ENCODE measurements around the gene MAPK12. TPM values are rescaled to one million over a fixed set of nuclear protein-coding genes. Genes with fewer than 3 reads are reported as not detected.

MAPK12 gene
- total RNA-seq, 1 experiment from 2014 or later = 86.7 TPM

- BruUV-seq (replicated peaks) = no TSS peak
- Histone ChIP-seq H3K27ac (ENCODE audit: low read depth, low read length) (peak overlapping the region; percentile 99), H3K4me1 (ENCODE audit: control insufficient read depth in 1 of 2, insufficient read depth in 2 of 2, low read length in 2 of 2) (peaks cover 45 to 57% of the 10 kb centered on the region in 2 experiments), H3K9me2 (ENCODE audit: insufficient read depth) (no peaks in the 10 kb centered on the region), H2AFZ (ENCODE audit: low read depth, low read length, poor library complexity, severe bottlenecking) (no peak overlapping the region), H3K9ac (ENCODE audit: low read length) (peak overlapping the region; percentile 73), H3K79me2 (ENCODE audit: insufficient read depth, low read length) (peaks cover 100% of the 10 kb centered on the region), H3K9me3 (ENCODE audit: control insufficient read depth in 1 of 2, insufficient read depth in 1 of 2, low read depth in 1 of 2, low read length in 2 of 2) (no peaks in the 10 kb centered on the region), H3K36me3 (ENCODE audit: control insufficient read depth in 1 of 2, insufficient read depth in 2 of 2, low read length in 2 of 2) (peaks cover 9 to 45% of the 10 kb centered on the region in 2 experiments; a peak in 3 of 4 replicates), H4K20me1 (ENCODE audit: insufficient read depth) (no peaks in the 10 kb centered on the region), H3K4me2 (ENCODE audit: low read length) (peak overlapping the region; percentile 92), H3K27me3 (ENCODE audit: insufficient read depth, low read length) (no peaks in the 10 kb centered on the region), H3K4me3 (replicated peaks in 1 of 2; ENCODE audit: low read depth in 1 of 2, low read length in 2 of 2) (peak overlapping the region; percentile 40 to 56)
- ChIA-PET RAD21 (ENCODE audit: low non-redundant PET in 1 of 2, low total read pairs in 2 of 2, uncharacterized antibody in 2 of 2, unreplicated experiment in 2 of 2) (no interaction called here), POLR2A (interaction anchor here (1.0 to 2.7 kb wide), 3 partner anchors 10 to 13 kb away, joined by 3 to 11 read pairs (median 4); no protein-coding TSS in a partner anchor), CTCF (interaction anchor here (1.0 to 1.2 kb wide), 2 partner anchors 11 to 12 kb away, joined by 3 read pairs; no protein-coding TSS in a partner anchor)
- TF ChIP-seq FOSL1 (IDR thresholded peaks at IDR 0.05; ENCODE audit: low read depth) (no peak), EGR1 (IDR thresholded peaks at IDR 0.05; ENCODE audit: low read depth) (no peak), TCF7L2 (IDR thresholded peaks at IDR 0.05; ENCODE audit: borderline replicate concordance, extremely low read depth, insufficient read depth, insufficient read length) (no peak), POLR2A (IDR thresholded peaks at IDR 0.05; ENCODE audit: borderline replicate concordance, extremely low read depth, insufficient read depth, insufficient read length) (no peak)
- ATAC-seq (peak; percentile 57), DNase-seq (ENCODE audit: low read depth, low spot score) (no peak)
- intact Hi-C loops (cut with micrococcal nuclease) = no loop called here
Measured at GRCh38 chr22:50292643-50293440, 31.4 kb upstream of the MAPK12 start.

GRCh38 chr22:50289942-50290630 is 28.6 kb upstream of the MAPK12 start:
- Histone ChIP-seq H3K4me2 (ENCODE audit: low read length) (no peak overlapping the region), H3K9me2 (ENCODE audit: insufficient read depth) (no peaks in the 10 kb centered on the region), H3K9ac (ENCODE audit: low read length) (no peak overlapping the region), H4K20me1 (ENCODE audit: insufficient read depth) (no peaks in the 10 kb centered on the region), H3K4me1 (ENCODE audit: control insufficient read depth in 1 of 2, insufficient read depth in 2 of 2, low read length in 2 of 2) (peaks cover 25 to 29% of the 10 kb centered on the region in 2 experiments), H3K9me3 (ENCODE audit: control insufficient read depth in 1 of 2, insufficient read depth in 1 of 2, low read depth in 1 of 2, low read length in 2 of 2) (no peaks in the 10 kb centered on the region), H3K79me2 (ENCODE audit: insufficient read depth, low read length) (peaks cover 83% of the 10 kb centered on the region), H3K27me3 (ENCODE audit: insufficient read depth, low read length) (no peaks in the 10 kb centered on the region), H3K36me3 (ENCODE audit: control insufficient read depth in 1 of 2, insufficient read depth in 2 of 2, low read length in 2 of 2) (peaks cover 18 to 54% of the 10 kb centered on the region in 2 experiments; a peak in 3 of 4 replicates), H2AFZ (ENCODE audit: low read depth, low read length, poor library complexity, severe bottlenecking) (no peak overlapping the region), H3K4me3 (replicated peaks in 1 of 2; ENCODE audit: low read depth in 1 of 2, low read length in 2 of 2) (no peak overlapping the region), H3K27ac (ENCODE audit: low read depth, low read length) (peak overlapping the region; percentile 45; the same call in 1 of the 2 replicates)
- no peak for DNase-seq (ENCODE audit: low read depth, low spot score)
- ATAC-seq = no peak
- TSS peak; percentile 38 for BruUV-seq (replicated peaks)
- POLR2A ChIA-PET = no interaction called here
- intact Hi-C loops (cut with micrococcal nuclease) = no loop called here
- RAD21 ChIA-PET (ENCODE audit: low non-redundant PET in 1 of 2, low total read pairs in 2 of 2, uncharacterized antibody in 2 of 2, unreplicated experiment in 2 of 2) = no interaction called here
- CTCF ChIA-PET = no interaction called here
- TF ChIP-seq ELF1 (IDR thresholded peaks at IDR 0.05; ENCODE audit: borderline replicate concordance, low read depth) (no peak), TCF7L2 (IDR thresholded peaks at IDR 0.05; ENCODE audit: borderline replicate concordance, extremely low read depth, insufficient read depth, insufficient read length) (no peak), CEBPB (IDR thresholded peaks at IDR 0.05; ENCODE audit: low read depth) (no peak), CBX3 (IDR thresholded peaks at IDR 0.05; ENCODE audit: low read depth) (no peak), ZNF274 (IDR thresholded peaks at IDR 0.05; ENCODE audit: low read depth, low read length) (no peak), MAX (IDR thresholded peaks at IDR 0.05) (no peak), REST (IDR thresholded peaks at IDR 0.05; ENCODE audit: low read depth) (no peak), ZFX (IDR thresholded peaks at IDR 0.05) (no peak), ZBTB33 (IDR thresholded peaks at IDR 0.05; ENCODE audit: extremely low read depth, insufficient replicate concordance, low read length) (no peak)
